GM23338 (cell line): ENCODE measurements around the gene PCDH17. TPM values are rescaled to one million over a fixed set of nuclear protein-coding genes. Genes with fewer than 3 reads are reported as not detected.

Experiments
- ETS1 ChIP-seq: IDR thresholded peaks from 2 replicates; pipeline ENCODE4 v1.6.1; 2016; ENCODE audit warnings: antibody characterized with exemption
- REST ChIP-seq: IDR thresholded peaks from one replicate; pipeline ENCODE4 v1.6.1; 2018; ENCODE audit warnings: antibody characterized with exemption; ENCODE audit not compliant: unreplicated experiment
- ZNF331 ChIP-seq: fragments of 250-450 bp; sonication (Bioruptor Pico); IDR thresholded peaks from 2 replicates; pipeline ENCODE4 v1.5.0; 2020; ENCODE audit warnings: low read depth, mild to moderate bottlenecking, moderate library complexity
- ZNF462 ChIP-seq: fragments of 250-450 bp; sonication (Bioruptor Pico); IDR thresholded peaks from 2 replicates; pipeline ENCODE4 v1.5.0; 2020; ENCODE audit warnings: mild to moderate bottlenecking, moderate library complexity
- polyA plus RNA-seq: library from polyadenylated mRNA; unstranded; fragments of >200 nt; fragmentation: Nextera tagmentation; extraction: Ambion mirVana; gene quantifications from 2 replicates; pipeline ENCODE4 v1.2.1, GENCODE V29; 2016
- total RNA-seq: library from RNA; depleted of rRNA; stranded (reverse); fragments of >200 nt; shearing (Covaris generic); gene quantifications from 2 replicates; pipeline ENCODE4 v1.2.3, GENCODE V29; 2014

PCDH17 gene
- total and polyA plus RNA-seq, 2 experiments from 2014 or later, result 0.27 to 1.3 TPM

- TF ChIP-seq ZNF462, result no peak
- no peak for TF ChIP-seq ZNF331 (CRISPR knock-in tag)
- no peak for TF ChIP-seq REST
- TF ChIP-seq ETS1, result no peak
Observed at GRCh38 chr13:57638186-57638890, 6.8 kb downstream of the PCDH17 start (continued).
